K562 (cell line): Measurements from ENCODE around the gene CSTF1. TPM values are rescaled to one million over a fixed set of nuclear protein-coding genes. Genes with fewer than 3 reads are reported as not detected.

ENCODE experiments used
- AFF1 ChIP-seq, 2 experiments: fragments of 450-650 bp; IDR thresholded peaks; 2 replicates each; pipeline ENCODE4 v1.6.1; 2018; ENCODE audit warnings: mild to moderate bottlenecking in 2 of 2, low read depth in 1 of 2; ENCODE audit not compliant: partially characterized antibody in 2 of 2
- ARID1B ChIP-seq: fragments of 450-650 bp; IDR thresholded peaks from 2 replicates; pipeline ENCODE4 v1.6.1; 2016; ENCODE audit warnings: antibody characterized with exemption, mild to moderate bottlenecking, inconsistent platforms
- BRD9 ChIP-seq: fragments of 450-650 bp; IDR thresholded peaks from 2 replicates; pipeline ENCODE4 v1.6.1; 2018; ENCODE audit warnings: low read depth; ENCODE audit not compliant: partially characterized antibody
- CCAR2 ChIP-seq: fragments of 200-400 bp; formaldehyde crosslinking; IDR thresholded peaks from 2 replicates; pipeline ENCODE4 v1.6.1; 2017; ENCODE audit warnings: mild to moderate bottlenecking, low read depth, low read length
- FIP1L1 ChIP-seq: fragments of 200-400 bp; formaldehyde crosslinking; IDR thresholded peaks from 2 replicates; pipeline ENCODE4 v1.6.1; 2018; ENCODE audit warnings: mild to moderate bottlenecking, low read depth, low read length; ENCODE audit not compliant: poor library complexity, severe bottlenecking
- HDAC6 ChIP-seq: IDR thresholded peaks from 2 replicates; pipeline ENCODE4 v1.6.1; 2012; ENCODE audit warnings: low read depth, mild to moderate bottlenecking, control low read depth, inconsistent platforms, low read length, moderate library complexity
- PHF20 ChIP-seq: fragments of 450-650 bp; IDR thresholded peaks from 2 replicates; pipeline ENCODE4 v1.6.1; 2018; ENCODE audit not compliant: partially characterized antibody
- SAFB2 ChIP-seq: fragments of 200-400 bp; formaldehyde crosslinking; IDR thresholded peaks from 2 replicates; pipeline ENCODE4 v1.6.1; 2018; ENCODE audit warnings: borderline replicate concordance, low read length, low read depth, moderate library complexity; ENCODE audit not compliant: severe bottlenecking
- SUPT5H ChIP-seq: fragments of 450-650 bp; IDR thresholded peaks from 2 replicates; pipeline ENCODE4 v1.6.1; 2016
- ZC3H8 ChIP-seq: fragments of 450-650 bp; IDR thresholded peaks from 2 replicates; pipeline ENCODE4 v1.6.1; 2017
- ZNF644 ChIP-seq: fragments of 200-800 bp; sonication (Bioruptor generic); IDR thresholded peaks from 2 replicates; pipeline ENCODE4 v1.6.1; 2016; ENCODE audit warnings: low read depth, missing genetic modification characterization, missing compliant biosample characterization
- ZNF717 ChIP-seq: fragments of 250-450 bp; sonication (Bioruptor Pico); IDR thresholded peaks from 2 replicates; pipeline ENCODE4 v1.5.0; 2021
- polyA plus RNA-seq, 8 experiments: library from polyadenylated mRNA; depleted of rRNA in 4 of 8; stranded (reverse) in 5 of 8; unstranded in 3 of 8; fragments of >200 nt; fragmentation: Nextera tagmentation in 2 of 8; fragmentation: Illumina TruSeq in 1 of 8; extraction: Ambion mirVana in 2 of 8; extraction: Trizol in 1 of 8; gene quantifications; 2 replicates each; pipeline versions ENCODE4 v1.2.1 to v1.2.3, GENCODE V29; 2011 to 2014; ENCODE audit warnings: inconsistent platforms in 1 of 8, missing spikeins in 1 of 8
- total RNA-seq, 7 experiments: library from RNA; depleted of rRNA in 6 of 7; stranded (reverse); fragments of >200 nt in 6 of 7; fragmentation: Illumina TruSeq in 2 of 7; extraction: Trizol in 2 of 7; gene quantifications; 2 replicates each; pipeline versions ENCODE4 v1.2.1 to v1.2.3, GENCODE V29; 2011 to 2021; ENCODE audit warnings: low replicate concordance in 1 of 7
- TF ChIP-seq, protein P1 (sequence below): sonication (generic); formaldehyde crosslinking; IDR thresholded peaks from 2 replicates; pipeline ENCODE4 v1.4.0; 2020; ENCODE audit warnings: mild to moderate bottlenecking, missing genetic modification reagents

CSTF1 gene
- total and polyA plus RNA-seq, 9 of the 15 experiments (the other 6 are each of a cell fraction or from before 2014, with no cell fraction given) = 30.8 to 110 (median 53.4) TPM

DNA sequence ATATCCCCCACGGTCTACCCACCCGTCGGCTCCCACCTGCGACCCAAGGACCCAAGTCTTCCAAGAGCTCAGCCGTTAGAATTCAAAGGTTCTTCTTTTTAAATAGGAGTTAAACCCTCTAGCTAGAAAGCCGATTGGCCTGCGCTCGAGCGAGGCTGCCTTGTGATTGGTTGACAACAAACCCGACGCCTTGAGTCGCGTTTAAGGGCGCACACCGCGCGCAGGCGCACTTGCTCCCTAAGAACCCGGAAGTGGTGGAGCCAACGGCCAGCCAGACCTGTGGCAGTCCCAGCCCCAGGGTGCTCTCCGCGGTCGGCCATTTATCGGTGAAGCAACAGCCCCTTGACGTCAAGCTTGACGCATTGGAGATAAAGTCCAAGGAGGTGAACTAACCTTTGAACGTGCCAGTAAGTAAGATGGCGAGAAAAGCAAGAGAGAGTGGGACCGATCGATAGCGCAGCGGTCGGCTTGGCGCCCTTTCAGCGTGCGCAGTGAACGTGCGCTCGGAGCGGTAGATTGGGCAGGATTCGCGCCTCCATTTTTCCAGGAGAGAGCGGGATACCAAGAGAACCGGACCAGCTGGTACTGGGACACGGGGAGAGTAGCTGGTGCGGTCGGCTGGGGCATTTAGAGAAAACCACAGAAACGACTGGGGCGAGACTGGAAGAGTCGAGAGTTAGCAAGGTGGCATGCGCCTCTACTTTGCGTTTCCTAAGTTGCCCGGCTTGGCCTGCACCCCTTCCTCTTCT is at the start of gene CSTF1, which contains the start of gene AURKA (continued):
- peak; percentile 56 for TF ChIP-seq BRD9
- TF ChIP-seq SAFB2 = no peak
- peak; percentile 91 for TF ChIP-seq PHF20
- no peak for TF ChIP-seq ZC3H8
- TF ChIP-seq SUPT5H = peak; percentile 65
- peak in 1 of 2 experiments; percentile 44 for TF ChIP-seq AFF1 (IDR thresholded peaks at IDR 0.05; ENCODE audit: low read depth in 1 of 2, partially characterized antibody in 2 of 2)
- peak; percentile 84; the same call in 1 of the 2 replicates for TF ChIP-seq ZNF644 (tag)
- TF ChIP-seq CCAR2 = no peak
- no peak for TF ChIP-seq ZNF717
- TF ChIP-seq, protein P1, sequence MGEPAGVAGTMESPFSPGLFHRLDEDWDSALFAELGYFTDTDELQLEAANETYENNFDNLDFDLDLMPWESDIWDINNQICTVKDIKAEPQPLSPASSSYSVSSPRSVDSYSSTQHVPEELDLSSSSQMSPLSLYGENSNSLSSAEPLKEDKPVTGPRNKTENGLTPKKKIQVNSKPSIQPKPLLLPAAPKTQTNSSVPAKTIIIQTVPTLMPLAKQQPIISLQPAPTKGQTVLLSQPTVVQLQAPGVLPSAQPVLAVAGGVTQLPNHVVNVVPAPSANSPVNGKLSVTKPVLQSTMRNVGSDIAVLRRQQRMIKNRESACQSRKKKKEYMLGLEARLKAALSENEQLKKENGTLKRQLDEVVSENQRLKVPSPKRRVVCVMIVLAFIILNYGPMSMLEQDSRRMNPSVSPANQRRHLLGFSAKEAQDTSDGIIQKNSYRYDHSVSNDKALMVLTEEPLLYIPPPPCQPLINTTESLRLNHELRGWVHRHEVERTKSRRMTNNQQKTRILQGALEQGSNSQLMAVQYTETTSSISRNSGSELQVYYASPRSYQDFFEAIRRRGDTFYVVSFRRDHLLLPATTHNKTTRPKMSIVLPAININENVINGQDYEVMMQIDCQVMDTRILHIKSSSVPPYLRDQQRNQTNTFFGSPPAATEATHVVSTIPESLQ (CRISPR knock-in tag) = no peak
- TF ChIP-seq HDAC6 = no peak
- peak; percentile 27 for TF ChIP-seq FIP1L1
- TF ChIP-seq ARID1B = peak; percentile 41; the same call in 1 of the 2 replicates
